Subcutaneous adipose tissue (tissue), 4 donors: ENCODE measurements around the gene PARM1. TPM values are rescaled to one million over a fixed set of nuclear protein-coding genes. Genes with fewer than 3 reads are reported as not detected.

Experiments used
- total RNA-seq, 4 donors: library from RNA; depleted of rRNA; stranded (reverse); fragments of >200 nt; gene quantifications; one replicate each; pipeline ENCODE4 v1.1.0, GENCODE V29; 2016
- TF ChIP-seq, protein P1 (sequence below): fragments of 450-650 bp; IDR thresholded peaks from one replicate; pipeline ENCODE4 v1.5.1; 2016; ENCODE audit warnings: low read depth, mild to moderate bottlenecking, control low read depth, antibody characterized with exemption, moderate library complexity

The PARM1 gene
- total RNA-seq, 4 donors from 2014 or later = 10.5 to 62.3 (median 50.4) TPM

DNA sequence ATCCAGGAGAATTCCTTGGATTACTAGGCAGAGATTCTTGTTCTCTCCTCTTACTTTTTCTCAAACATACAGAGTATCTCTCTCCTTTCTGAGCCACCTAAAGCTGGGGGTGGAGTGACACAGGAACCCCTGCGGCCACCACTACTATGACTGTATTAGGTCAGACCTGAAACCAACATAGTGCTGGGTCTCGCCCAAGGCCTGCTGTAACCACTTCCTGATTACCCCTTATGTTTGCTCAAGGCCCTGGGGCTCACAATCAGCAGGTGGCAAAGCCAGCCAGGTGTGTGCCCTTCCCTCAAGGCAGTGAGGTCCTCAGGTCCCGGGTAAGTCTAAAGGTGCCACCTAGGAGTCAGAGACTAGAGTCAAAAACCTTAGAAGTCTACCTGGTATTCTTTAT lies 166.4 kb downstream of the PARM1 start:
- TF ChIP-seq, protein P1, sequence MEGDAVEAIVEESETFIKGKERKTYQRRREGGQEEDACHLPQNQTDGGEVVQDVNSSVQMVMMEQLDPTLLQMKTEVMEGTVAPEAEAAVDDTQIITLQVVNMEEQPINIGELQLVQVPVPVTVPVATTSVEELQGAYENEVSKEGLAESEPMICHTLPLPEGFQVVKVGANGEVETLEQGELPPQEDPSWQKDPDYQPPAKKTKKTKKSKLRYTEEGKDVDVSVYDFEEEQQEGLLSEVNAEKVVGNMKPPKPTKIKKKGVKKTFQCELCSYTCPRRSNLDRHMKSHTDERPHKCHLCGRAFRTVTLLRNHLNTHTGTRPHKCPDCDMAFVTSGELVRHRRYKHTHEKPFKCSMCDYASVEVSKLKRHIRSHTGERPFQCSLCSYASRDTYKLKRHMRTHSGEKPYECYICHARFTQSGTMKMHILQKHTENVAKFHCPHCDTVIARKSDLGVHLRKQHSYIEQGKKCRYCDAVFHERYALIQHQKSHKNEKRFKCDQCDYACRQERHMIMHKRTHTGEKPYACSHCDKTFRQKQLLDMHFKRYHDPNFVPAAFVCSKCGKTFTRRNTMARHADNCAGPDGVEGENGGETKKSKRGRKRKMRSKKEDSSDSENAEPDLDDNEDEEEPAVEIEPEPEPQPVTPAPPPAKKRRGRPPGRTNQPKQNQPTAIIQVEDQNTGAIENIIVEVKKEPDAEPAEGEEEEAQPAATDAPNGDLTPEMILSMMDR = no peak

Other genes starting within 250 kb of the PARM1 start
- 1 to 10 TPM in 2 of 4 donors, under 1 TPM in 2; 0.57 to 2.4 (median 1.4) TPM for gene BTC, start 138.6 kb upstream of the PARM1 start, total RNA-seq